ENCODE results near the gene ADCY5. TPM values are rescaled to one million over a fixed set of nuclear protein-coding genes. Genes with fewer than 3 reads are reported as not detected.

Gene ADCY5
- total RNA-seq, 2 donors from 2014 or later: 105 to 163 TPM

DNA sequence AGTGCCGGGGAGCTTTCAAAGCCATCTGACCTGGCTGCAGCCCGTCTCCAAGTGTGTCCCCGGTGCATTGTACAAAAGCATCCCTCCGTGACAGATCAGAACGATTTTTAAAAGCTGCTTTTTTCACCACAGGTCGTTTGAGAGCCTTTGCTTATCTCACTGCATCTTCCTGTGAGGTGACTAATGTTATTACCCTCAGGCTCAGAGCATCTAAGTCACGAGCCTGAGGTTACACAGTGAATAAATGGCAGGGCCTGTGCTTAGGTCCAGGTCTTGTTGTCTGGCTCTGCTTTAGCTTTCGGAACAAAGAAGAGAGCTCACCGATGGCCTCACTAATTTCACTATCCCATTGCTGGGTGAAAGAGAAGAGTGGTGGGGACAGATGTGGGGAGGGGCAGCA, 163.8 kb downstream of the ADCY5 start:
- DNase-seq (ENCODE audit: low spot score): no peak
- H3K4me3 ChIP-seq: no peak overlapping the region
- H3K27ac ChIP-seq: no peak overlapping the region
- no peaks in the 10 kb centered on the region for H3K27me3 ChIP-seq
- no peaks in the 10 kb centered on the region for H3K9me3 ChIP-seq
- peaks cover 69% of the 10 kb centered on the region for H3K36me3 ChIP-seq
- peaks cover 0 to 6% of the 10 kb centered on the region in 2 donors for H3K4me1 ChIP-seq
- TF ChIP-seq, protein P1, sequence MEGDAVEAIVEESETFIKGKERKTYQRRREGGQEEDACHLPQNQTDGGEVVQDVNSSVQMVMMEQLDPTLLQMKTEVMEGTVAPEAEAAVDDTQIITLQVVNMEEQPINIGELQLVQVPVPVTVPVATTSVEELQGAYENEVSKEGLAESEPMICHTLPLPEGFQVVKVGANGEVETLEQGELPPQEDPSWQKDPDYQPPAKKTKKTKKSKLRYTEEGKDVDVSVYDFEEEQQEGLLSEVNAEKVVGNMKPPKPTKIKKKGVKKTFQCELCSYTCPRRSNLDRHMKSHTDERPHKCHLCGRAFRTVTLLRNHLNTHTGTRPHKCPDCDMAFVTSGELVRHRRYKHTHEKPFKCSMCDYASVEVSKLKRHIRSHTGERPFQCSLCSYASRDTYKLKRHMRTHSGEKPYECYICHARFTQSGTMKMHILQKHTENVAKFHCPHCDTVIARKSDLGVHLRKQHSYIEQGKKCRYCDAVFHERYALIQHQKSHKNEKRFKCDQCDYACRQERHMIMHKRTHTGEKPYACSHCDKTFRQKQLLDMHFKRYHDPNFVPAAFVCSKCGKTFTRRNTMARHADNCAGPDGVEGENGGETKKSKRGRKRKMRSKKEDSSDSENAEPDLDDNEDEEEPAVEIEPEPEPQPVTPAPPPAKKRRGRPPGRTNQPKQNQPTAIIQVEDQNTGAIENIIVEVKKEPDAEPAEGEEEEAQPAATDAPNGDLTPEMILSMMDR (IDR thresholded peaks at IDR 0.05): no peak

DNA sequence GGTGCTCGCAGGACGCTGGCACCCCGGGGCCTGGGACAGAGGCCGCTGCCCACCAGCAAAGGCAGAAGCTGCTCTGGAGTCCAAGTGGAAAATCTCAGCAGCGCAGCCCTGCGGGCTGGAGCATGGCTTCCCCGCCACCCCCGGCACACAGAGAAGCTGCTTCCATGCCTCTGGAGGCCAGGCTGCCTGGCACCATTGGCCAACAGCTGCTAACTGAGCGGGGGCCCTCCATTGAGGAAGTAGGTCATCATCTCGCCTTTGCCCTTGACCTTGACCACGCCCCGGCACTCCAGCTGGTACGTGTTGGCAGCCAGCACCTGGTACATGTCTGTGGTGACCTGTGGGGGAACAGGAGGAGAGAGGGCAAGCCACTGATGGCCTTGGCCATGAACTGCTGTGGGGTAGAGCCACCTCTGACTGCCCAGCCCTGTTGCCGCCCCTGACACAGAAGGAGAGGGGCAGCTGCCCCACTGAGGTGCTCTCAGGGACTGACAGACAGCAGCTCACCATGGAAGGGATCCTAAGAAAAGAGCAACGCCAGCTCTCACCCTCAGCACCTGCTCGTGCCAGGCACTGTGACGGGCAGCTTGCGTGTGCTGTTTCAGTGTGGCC, 164.4 kb downstream of the ADCY5 start:
- DNase-seq (ENCODE audit: low spot score): peak; percentile 52
- Histone ChIP-seq H3K4me3 (no peak overlapping the region), H3K27ac (no peak overlapping the region), H3K27me3 (no peaks in the 10 kb centered on the region), H3K9me3 (no peaks in the 10 kb centered on the region), H3K4me1 (peaks cover 0 to 6% of the 10 kb centered on the region in 2 donors), H3K36me3 (peaks cover 63% of the 10 kb centered on the region)
- TF ChIP-seq, protein P1 (IDR thresholded peaks at IDR 0.05): no peak

DNA sequence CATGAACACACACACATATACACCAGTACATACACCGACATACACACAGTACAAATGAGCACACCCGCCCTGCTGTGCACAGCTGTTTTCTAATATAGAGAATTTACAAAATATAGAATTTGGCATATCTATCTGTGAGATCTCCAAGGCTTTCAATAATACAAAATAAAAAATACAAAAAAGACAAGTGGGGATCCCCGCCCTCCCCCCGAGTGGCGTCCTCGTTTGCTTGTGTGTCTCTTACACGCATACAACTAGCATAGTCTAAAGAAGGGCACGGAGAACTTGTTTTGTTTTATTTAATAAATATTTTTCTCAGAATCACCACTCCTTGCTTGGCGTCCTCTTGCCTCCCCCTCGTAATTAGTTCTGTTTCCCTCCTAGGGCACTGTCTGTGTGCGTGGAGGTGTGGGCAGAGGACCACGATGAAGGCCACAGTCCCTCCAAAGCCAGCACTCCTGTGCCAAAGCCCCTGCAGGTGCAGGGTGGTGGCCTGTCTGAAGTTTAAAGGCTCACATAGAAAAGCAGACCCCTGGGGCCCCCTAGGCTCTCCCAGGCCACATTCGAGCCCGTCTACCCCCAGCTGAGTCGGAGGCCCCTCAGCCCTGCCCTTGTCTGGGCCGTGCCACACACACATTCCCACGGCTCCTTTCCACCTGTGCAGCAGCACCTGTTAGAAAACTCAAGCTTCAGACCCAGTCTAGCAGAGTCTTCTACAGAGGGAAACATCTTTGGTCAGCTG, 165.1 kb downstream of the ADCY5 start:
- Histone ChIP-seq H3K4me1 (peaks cover 0 to 6% of the 10 kb centered on the region in 2 donors), H3K9me3 (no peaks in the 10 kb centered on the region), H3K36me3 (peaks cover 59% of the 10 kb centered on the region), H3K27me3 (no peaks in the 10 kb centered on the region), H3K27ac (no peak overlapping the region), H3K4me3 (no peak overlapping the region)
- TF ChIP-seq, protein P1 (IDR thresholded peaks at IDR 0.05): no peak
- peak; percentile 51 for DNase-seq (ENCODE audit: low spot score)

DNA sequence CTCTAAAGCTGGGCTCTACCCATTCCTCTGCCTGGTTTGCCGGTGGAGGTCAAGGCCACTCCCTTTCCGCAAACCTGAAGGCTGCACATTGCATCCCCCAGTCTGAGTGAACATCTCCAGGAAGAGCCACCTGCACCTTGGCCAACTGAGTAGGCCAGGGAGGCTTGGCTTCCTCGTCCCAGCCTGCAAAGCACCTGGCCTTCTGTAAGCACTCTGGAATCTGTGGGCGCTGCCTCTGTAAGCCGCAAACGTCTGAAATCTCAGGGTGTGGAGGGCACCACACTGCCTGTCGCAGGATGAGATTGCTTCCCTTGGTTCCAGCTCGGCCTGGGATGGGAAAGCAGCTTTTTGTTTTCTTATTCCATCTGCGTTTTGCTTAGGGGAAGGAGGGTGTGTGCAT, 165.8 kb downstream of the ADCY5 start:
- H3K36me3 ChIP-seq: peaks cover 54% of the 10 kb centered on the region
- no peak overlapping the region for H3K4me3 ChIP-seq
- TF ChIP-seq, protein P1 (IDR thresholded peaks at IDR 0.05): no peak
- no peaks in the 10 kb centered on the region for H3K27me3 ChIP-seq
- no peak overlapping the region for H3K27ac ChIP-seq
- DNase-seq (ENCODE audit: low spot score): peak; percentile 47
- no peaks in the 10 kb centered on the region for H3K9me3 ChIP-seq
- H3K4me1 ChIP-seq: peaks cover 0 to 6% of the 10 kb centered on the region in 2 donors

DNA sequence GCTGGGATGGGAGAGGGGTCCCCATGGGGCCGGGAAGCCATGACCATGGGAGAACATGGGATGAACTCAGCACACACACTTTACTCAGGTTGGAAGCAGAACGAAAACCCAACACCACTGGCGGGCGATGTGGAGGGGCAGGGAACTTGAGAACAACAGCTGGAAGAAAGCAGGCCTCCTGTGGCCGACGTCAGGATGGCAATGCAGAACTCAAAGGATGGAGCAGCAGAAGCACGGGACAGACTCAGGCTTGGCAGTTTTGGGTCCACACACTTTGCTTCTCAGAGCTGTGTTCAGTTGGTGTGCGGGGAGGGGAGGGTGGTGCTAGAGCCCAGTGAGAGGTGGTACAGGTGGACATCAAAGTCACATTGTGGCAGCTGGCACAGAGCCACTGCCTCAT, 166.4 kb downstream of the ADCY5 start:
- DNase-seq (ENCODE audit: low spot score): peak; percentile 48
- H3K36me3 ChIP-seq: peaks cover 47% of the 10 kb centered on the region
- no peak overlapping the region for H3K27ac ChIP-seq
- TF ChIP-seq, protein P1 (IDR thresholded peaks at IDR 0.05): no peak
- peaks cover 0 to 6% of the 10 kb centered on the region in 2 donors for H3K4me1 ChIP-seq
- H3K4me3 ChIP-seq: no peak overlapping the region
- no peaks in the 10 kb centered on the region for H3K9me3 ChIP-seq
- no peaks in the 10 kb centered on the region for H3K27me3 ChIP-seq

Measured in right atrium auricular region (tissue), 2 donors.